Neural crest cell (in vitro differentiated cells): ENCODE results near the gene JDP2. TPM values are rescaled to one million over a fixed set of nuclear protein-coding genes. Genes with fewer than 3 reads are reported as not detected.

ENCODE experiments used
- DNase-seq: peaks from one replicate; pipeline ENCODE4 v3.0.0; 2021; ENCODE audit warnings: low read depth, mixed read lengths, low spot score
- H3K27ac Mint-ChIP-seq: one replicate; pipeline ENCODE4 v1.8.0; 2021; ENCODE audit warnings: mild to moderate bottlenecking, mixed read lengths; ENCODE audit not compliant: unreplicated experiment
- H3K27me3 Mint-ChIP-seq: 2 replicates; pipeline ENCODE4 v1.8.0; 2021; ENCODE audit warnings: low read depth, mild to moderate bottlenecking, mixed read lengths
- H3K36me3 Mint-ChIP-seq: 2 replicates; pipeline ENCODE4 v1.8.0; 2021; ENCODE audit warnings: low read depth, mild to moderate bottlenecking, mixed read lengths
- H3K4me1 Mint-ChIP-seq: 2 replicates; pipeline ENCODE4 v1.8.0; 2021; ENCODE audit warnings: mixed read lengths
- H3K4me3 Mint-ChIP-seq: one replicate; pipeline ENCODE4 v1.8.0; 2021; ENCODE audit warnings: mild to moderate bottlenecking, mixed read lengths
- H3K9me3 Mint-ChIP-seq: 2 replicates; pipeline ENCODE4 v1.8.0; 2021; ENCODE audit warnings: mixed read lengths
- total RNA-seq: library from RNA; stranded (reverse); gene quantifications from 2 replicates; pipeline ENCODE4 v1.2.1, GENCODE V29; 2021
- TF ChIP-seq, protein P1 (sequence below): fragments of 200-600 bp; sonication (generic); conservative IDR thresholded peaks from 2 replicates; pipeline ENCODE4 v1.5.0; 2021; ENCODE audit warnings: antibody characterized with exemption, mild to moderate bottlenecking

Gene JDP2
- total RNA-seq, 1 donor from 2014 or later = 2.6 TPM

DNA sequence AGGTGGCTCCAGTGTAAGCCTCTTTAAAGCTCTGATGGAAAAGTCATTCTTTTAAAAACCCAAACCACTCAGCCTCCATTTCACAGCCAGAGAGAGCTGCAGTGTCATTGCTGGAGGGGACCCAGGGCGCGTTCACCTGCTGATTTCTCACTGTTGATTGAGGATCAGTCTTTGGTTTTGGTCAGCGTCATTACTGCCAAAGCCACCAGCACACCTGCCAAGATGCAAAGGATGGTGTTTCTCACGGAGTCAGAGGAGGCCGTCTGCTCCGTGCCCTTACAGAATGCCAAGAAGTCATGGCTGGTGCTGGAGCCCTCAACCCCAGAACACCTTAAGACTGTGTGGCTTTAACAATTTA, 61.6 kb downstream of the JDP2 start:
- Mint-ChIP-seq H3K9me3 (peaks cover 3% of the 10 kb centered on the region), H3K36me3 (no peaks in the 10 kb centered on the region), H3K27me3 (peaks cover 3% of the 10 kb centered on the region), H3K4me3 (no peak overlapping the region), H3K27ac (no peak overlapping the region), H3K4me1 (no peaks in the 10 kb centered on the region)
- TF ChIP-seq, protein P1, sequence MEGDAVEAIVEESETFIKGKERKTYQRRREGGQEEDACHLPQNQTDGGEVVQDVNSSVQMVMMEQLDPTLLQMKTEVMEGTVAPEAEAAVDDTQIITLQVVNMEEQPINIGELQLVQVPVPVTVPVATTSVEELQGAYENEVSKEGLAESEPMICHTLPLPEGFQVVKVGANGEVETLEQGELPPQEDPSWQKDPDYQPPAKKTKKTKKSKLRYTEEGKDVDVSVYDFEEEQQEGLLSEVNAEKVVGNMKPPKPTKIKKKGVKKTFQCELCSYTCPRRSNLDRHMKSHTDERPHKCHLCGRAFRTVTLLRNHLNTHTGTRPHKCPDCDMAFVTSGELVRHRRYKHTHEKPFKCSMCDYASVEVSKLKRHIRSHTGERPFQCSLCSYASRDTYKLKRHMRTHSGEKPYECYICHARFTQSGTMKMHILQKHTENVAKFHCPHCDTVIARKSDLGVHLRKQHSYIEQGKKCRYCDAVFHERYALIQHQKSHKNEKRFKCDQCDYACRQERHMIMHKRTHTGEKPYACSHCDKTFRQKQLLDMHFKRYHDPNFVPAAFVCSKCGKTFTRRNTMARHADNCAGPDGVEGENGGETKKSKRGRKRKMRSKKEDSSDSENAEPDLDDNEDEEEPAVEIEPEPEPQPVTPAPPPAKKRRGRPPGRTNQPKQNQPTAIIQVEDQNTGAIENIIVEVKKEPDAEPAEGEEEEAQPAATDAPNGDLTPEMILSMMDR = no peak
- no peak for DNase-seq

DNA sequence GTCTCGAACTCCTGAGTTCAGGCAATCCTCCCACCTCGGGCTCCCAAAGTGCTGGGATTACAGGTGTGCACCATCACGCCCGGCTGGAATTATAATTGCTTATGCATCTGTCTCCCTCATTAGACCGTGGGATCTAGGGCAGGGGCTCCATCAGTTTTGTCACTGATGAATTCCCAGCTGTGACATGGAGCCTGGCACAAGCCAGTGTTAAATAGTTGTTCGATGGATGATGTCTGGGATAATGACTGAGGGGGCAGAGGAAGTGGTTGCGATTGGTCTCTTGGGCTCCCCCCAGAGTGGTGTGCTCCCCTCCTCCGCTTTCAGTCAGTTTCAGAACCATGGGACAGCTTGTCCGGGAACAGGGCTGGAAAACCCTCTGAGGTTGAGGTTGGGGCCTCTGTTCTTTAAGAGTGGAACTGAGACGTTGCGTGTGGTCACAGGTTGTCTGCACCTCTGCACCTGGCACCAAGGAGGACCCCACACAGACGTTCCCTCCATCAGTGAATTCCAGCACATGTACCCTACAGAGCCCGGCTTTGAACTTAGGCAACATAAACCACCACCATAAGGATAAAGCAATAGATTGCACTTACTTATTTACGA, 63.7 kb downstream of the JDP2 start:
- Mint-ChIP-seq H3K9me3 (peaks cover 3% of the 10 kb centered on the region), H3K27me3 (peaks cover 3% of the 10 kb centered on the region), H3K4me1 (no peaks in the 10 kb centered on the region), H3K27ac (no peak overlapping the region), H3K36me3 (no peaks in the 10 kb centered on the region), H3K4me3 (no peak overlapping the region)
- DNase-seq = no peak
- TF ChIP-seq, protein P1 = no peak

DNA sequence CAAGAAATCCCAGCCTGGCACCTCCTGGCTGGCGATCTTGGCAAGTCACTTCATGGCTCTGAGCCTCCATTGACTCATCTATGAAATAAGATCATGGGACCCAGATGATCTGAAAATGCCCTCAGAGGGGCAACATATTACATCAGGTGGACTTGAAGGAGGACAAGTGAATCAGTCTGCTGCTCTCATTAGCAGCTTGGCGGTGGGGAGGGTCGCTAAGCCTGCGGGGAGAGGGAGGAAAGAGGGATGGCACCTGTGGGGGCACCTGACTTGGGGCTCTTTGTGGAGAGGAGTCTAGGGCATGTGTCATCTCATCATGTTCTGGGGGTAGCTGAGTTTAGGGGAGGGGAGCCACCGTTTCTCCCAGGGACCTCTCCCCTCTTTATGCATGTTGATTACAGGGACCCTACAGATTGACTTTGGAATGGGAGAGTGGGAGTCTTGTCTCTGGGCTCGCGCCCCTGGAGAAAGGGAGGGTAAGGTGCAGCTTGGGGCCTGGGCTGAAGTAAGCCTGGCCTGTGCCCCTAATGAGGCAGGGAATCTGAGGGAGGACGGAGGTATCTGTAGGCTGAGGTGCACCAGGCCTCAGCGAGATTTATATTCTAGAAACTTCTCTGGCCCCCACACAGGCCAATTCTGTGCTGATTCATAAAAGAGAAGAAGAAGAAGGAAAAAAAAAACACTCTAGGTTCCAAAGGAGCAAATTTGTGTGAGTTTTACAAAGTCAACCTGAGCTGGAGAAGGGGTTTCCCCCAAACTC, 65.2 kb downstream of the JDP2 start:
- Mint-ChIP-seq H3K4me3 (no peak overlapping the region), H3K36me3 (no peaks in the 10 kb centered on the region), H3K27ac (no peak overlapping the region), H3K4me1 (no peaks in the 10 kb centered on the region), H3K9me3 (peaks cover 3% of the 10 kb centered on the region), H3K27me3 (no peaks in the 10 kb centered on the region)
- DNase-seq = no peak
- TF ChIP-seq, protein P1 = no peak

DNA sequence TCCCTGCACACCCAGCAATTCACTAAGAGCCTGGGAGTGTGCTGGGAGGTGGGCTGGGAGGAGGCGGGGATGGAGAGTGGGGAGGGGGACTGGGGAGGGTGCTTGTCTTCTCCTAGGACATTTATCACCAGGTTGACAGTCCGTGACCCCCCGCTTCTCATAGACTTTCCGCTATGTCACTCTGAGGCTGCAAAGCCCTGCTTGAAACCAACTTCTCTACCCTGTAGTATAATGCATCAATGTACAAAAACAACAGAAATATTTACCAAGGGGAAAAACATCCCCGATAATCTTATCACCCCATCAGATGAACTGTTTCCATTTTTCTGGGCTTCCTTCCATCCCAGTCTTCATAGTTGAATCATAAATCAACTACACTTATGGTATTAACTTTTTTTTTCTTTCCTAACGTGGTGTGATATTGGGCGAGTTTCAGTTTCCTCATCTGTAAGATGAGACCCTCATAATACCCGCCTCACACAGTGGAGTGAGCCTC, 65.8 kb downstream of the JDP2 start:
- H3K27me3 Mint-ChIP-seq = no peaks in the 10 kb centered on the region
- TF ChIP-seq, protein P1 = no peak
- no peak overlapping the region for H3K4me3 Mint-ChIP-seq
- no peak overlapping the region for H3K27ac Mint-ChIP-seq
- no peaks in the 10 kb centered on the region for H3K36me3 Mint-ChIP-seq
- DNase-seq = no peak
- H3K9me3 Mint-ChIP-seq = peaks cover 3% of the 10 kb centered on the region
- H3K4me1 Mint-ChIP-seq = no peaks in the 10 kb centered on the region

DNA sequence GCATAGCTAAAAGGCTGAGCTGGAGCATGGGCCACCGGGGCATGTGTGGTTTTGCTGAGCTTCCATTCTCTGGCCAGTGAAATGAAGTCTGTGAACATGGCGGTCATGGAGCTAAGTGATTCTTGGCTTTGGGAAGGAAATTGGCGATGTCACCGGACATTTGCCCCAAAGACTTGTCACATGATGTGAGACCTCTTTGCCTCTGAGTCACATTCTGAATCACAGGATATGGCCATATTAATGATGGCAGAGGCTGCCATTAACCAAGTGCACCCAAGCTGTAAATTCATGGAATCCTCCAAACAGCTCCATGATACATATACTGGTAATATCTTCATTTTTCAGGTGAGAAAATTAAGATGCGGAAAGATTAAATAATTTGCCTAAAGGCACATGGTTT, 67.1 kb downstream of the JDP2 start:
- TF ChIP-seq, protein P1 = no peak
- Mint-ChIP-seq H3K9me3 (peaks cover 3% of the 10 kb centered on the region), H3K36me3 (no peaks in the 10 kb centered on the region), H3K27me3 (no peaks in the 10 kb centered on the region), H3K4me3 (no peak overlapping the region), H3K27ac (no peak overlapping the region), H3K4me1 (no peaks in the 10 kb centered on the region)
- DNase-seq = no peak
